CD4-positive, alpha-beta T cell treated with Interleukin-12 subunit alpha and Interleukin-12 subunit beta, for 1 hour (primary cell): ENCODE data around the gene PAM.
"Not testable (repeated sequence)": the region's sequence is repeated elsewhere in the genome, so short reads cannot be mapped to it uniquely, and the experiment has no call there.

ENCODE experiments used
- DNase-seq: peaks from one replicate; pipeline ENCODE4 v3.0.0-alpha.2; 2020

Gene PAM

GRCh38 chr5:102754767-102755431, at the start of gene PAM:
Gene PAM (plus strand): TSS chr5:102755305. CDS start chr5:102866196, 110,891 bp downstream.
- peak; percentile 77 for DNase-seq

DNA sequence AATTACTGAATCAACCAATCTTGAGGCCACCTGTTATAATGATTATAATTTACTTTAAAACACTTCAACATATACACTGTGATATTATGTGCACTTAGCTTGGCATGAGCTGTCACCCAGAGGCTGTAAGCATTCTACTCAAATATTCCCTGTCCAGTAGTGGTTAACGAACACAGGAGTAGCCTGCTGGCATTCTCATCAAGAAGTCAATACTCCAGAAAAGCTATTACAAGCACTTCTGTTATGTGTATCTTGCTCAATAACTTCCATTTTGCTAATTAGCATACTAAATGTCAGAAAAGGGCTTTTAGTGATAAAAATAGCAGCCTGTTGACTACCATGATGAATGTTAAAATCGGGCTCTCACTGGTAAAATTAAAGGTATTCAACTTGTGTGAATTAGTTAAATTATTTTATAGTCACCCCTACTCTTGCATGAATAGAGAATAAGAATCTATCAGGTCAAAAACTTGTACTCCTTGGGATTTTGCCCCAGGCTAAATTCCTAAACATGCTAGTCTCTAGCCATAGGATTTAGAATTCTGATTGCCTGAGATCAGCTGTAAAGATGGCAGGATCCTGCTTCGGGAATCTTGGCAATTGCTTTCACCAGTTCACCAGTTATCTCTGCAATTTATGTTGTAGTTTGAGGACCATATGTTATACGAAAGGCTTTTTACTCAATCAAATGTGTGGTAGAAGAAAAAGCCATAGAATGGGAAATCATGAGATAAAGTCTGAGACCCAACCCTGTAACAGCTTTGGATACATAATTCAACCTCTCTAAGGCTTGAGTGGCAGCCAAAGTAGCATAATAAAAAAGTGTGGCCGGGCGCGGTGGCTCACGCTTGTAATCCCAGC, 43.4 kb upstream of the PAM start:
- DNase-seq = no peak

GRCh38 chr5:102713278-102713677, 41.8 kb upstream of the PAM start:
- no peak for DNase-seq

- DNase-seq = no peak
These were observed 41.3 kb upstream of the PAM start for GRCh38 chr5:102713682-102714231.

- no peak for DNase-seq
These were observed 39.9 kb upstream of the PAM start for GRCh38 chr5:102715082-102715807.

DNA sequence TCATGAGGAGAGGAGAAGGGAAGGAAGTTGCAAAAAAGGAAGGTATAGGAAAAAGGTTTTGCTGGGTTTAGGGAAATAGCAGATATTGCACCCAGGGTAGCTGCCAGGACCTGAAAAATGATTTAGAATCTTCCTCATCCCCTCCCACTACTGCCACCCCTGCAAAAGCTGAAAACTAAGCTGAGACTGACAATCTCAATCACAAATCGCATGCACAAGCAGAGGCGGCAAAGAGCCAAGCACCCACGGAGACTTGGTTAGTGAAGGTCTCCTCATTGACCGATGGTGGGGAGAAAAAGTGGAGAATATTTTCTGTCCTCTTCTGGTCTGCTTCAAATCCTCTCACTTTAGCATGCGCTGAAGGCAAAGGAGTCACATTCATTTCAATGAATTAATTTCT, 39.1 kb upstream of the PAM start:
- no peak for DNase-seq

- DNase-seq = no peak
These were observed 36.3 kb upstream of the PAM start for GRCh38 chr5:102718819-102719218.

- DNase-seq = no peak
These were observed 35.2 kb upstream of the PAM start for GRCh38 chr5:102719886-102720285.

DNA sequence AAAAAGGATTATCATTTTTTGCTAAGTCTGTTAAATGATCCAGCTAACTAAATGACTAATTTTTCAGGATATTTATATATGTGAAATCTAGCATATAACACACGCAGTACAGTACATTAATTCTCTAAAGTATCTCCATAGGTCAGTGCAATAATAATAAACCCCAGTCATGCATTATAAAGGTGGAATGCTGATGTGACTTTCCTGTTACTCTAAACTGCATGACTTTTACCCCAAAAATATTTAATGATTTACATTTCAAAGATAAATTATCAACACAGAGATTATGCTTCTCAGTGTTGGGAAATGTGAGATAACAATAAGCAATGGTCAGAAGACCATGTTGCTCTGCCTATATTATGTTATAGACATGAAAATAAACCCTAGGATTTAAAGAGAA, 34.1 kb upstream of the PAM start:
- no peak for DNase-seq

GRCh38 chr5:102722931-102723330, 32.2 kb upstream of the PAM start:
- DNase-seq = no peak

- DNase-seq = no peak
These were observed 23.4 kb upstream of the PAM start for GRCh38 chr5:102731693-102732092.

DNA sequence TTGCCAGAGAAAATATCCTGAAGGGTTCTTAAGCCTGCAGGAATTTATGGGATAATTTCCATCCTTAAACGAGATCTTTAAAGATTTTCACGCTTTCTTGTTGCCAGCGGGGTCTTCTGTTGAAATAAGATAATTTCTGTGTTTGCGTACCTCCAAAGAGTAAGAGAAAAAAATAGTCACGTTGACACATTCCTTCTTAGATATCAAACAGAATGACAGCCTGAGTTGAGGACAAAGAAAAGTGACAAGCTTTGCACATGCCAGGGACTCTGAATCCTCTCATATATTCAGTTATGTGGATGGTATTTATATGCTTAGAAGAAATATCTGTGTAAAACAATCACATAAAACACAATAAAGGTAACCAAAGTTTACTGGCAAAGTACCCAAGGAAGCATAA, 21.6 kb upstream of the PAM start:
- DNase-seq = no peak

GRCh38 chr5:102737161-102737560, 17.9 kb upstream of the PAM start:
- no peak for DNase-seq

DNA sequence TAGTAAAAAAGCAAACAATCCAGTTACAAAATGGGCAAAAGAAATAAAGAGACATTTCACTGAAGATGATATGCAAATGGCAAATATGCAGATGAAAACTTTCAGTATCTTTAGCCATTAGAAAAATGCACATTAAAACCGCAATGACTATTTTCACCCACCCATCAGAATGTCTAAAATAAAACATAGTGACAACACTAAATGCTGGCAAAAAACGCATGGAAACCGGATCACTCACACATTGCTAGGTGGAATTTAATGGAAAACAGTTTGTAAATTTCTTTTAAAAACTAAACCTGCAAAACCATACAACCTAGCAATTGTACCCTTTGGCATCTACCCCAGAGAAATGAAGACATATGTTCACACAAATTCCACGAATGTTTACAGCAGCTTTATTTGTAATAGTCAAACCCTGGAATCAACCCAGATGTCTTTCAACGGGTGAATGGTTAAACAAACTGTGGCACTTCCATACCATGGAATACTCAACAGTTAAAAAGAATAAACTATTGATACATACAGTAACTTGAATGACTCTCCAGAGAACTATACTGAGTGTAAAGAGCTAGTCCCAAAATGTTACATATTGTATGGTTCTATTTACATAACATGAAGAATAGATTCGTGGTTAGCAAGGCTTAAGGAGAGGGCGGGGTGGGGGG, 17.2 kb upstream of the PAM start:
- no peak for DNase-seq

DNA sequence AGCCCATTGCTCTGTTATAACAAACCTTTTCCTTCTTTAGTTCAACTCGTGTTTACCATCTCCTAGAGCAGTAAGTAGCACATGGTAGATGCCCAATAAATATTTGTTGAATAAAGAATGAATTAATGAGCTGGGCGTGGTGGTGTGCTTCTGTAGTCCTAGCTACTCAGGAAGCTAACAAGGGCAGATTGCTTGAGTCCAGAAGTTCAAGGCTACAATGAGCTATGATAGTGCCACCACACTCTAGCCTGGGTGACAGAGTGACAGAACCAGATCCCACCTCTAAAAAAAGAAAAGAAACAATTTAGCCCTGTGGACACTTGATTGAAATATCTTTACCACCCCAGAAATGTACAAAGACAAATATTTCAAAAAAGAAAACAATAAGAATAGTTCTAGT, 14.6 kb upstream of the PAM start:
- DNase-seq = no peak

DNA sequence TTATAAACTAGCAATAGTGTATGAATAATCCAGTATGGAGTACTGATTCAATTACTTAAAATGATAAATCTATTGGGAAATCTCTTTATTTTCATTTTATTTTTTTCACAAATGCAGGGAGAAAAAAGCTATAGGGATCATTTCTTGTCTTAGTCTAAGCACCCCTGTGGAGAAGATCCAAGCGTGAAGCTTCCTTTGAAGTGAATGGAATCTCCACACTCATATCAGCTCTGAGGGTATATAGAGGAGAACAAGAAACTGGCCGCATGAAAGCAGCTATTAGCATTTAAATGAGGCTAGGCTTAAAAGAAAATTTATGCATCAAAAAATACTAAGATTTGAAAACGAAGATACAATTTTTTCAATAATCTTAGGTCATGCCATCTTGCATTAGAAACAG, 12.9 kb upstream of the PAM start:
- DNase-seq = no peak

- no peak for DNase-seq
These were observed 11.2 kb upstream of the PAM start for GRCh38 chr5:102743900-102744299.

GRCh38 chr5:102747386-102748166, 7.5 kb upstream of the PAM start:
- DNase-seq = no peak

- DNase-seq = no peak
These were observed 5.6 kb upstream of the PAM start for GRCh38 chr5:102749416-102750030.

DNA sequence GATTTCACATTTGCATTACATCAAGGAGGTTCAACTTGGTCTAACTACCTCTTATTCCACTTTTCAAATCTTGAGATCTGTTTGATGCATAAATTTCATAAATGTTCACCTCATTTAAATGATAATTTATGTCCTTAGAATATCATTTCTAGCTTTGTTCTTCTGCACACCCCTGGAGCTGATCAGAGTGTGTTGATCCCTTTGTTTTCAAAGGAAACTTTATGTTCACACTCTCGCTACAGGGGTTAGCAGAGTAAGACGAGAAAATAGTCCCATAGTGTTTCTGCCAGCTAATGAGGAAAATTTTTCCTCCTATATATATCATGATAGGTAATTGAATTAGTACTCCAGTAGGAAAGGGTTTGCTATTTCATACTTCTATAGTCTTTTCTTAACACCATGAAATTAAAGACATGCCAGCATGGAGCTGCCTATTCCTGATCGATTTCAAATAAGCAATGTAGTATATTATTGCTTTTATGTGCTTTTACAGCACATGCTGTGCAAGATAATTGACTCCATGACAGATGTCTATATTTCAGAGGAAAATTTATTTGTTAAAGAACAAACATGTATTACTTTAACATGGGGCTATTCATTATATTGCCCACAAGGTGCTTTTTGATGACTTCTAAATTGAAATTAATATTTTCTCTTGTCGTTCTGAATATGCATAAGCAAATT, 4.8 kb upstream of the PAM start:
- no peak for DNase-seq

GRCh38 chr5:102751903-102752376, 3.2 kb upstream of the PAM start:
- not testable (repeated sequence) for DNase-seq
